ENCODE data around the gene RINL. TPM values are rescaled to one million over a fixed set of nuclear protein-coding genes. Genes with fewer than 3 reads are reported as not detected.

Gene RINL
- total and polyA plus RNA-seq, 2 of the 8 experiments (the other 6 are each of a cell fraction or from before 2014, with no cell fraction given), result 11.1 to 11.9 TPM

GRCh38 chr19:38869836-38870607 lies 8.1 kb downstream of the RINL start:
- Histone ChIP-seq H3K56ac (replicated peaks; ENCODE audit: insufficient read length, low read depth, low read length) (no peak overlapping the region), H2AFZ (ENCODE audit: low read length) (peak overlapping the region; percentile 79; the same call in 1 of the 2 replicates), H3K14ac (ENCODE audit: insufficient read length) (no peak overlapping the region), H4K91ac (replicated peaks; ENCODE audit: insufficient read length, low read length) (peak overlapping the region; percentile 45), H2BK5ac (ENCODE audit: low read depth, low read length) (no peak overlapping the region), H3K27me3 (replicated peaks in 1 of 4; ENCODE audit: control insufficient read depth in 3 of 4, extremely low read depth in 1 of 4, insufficient read depth in 3 of 4, low read length in 3 of 4) (peaks cover 0 to 11% (median 5%) of the 10 kb centered on the region in 4 experiments; a peak in 5 of 7 replicates), H2BK12ac (ENCODE audit: low read depth, low read length) (peak overlapping the region; percentile 60; the same call in 1 of the 2 replicates), H3K23ac (ENCODE audit: insufficient read length) (no peak overlapping the region), H2AK5ac (ENCODE audit: low read depth, low read length) (no peak overlapping the region), H3K23me2 (ENCODE audit: low read depth, low read length) (peaks cover 7% of the 10 kb centered on the region; the same call in 1 of the 2 replicates), H2BK20ac (ENCODE audit: low read length) (no peak overlapping the region), H2BK120ac (replicated peaks; ENCODE audit: low read depth, low read length) (no peak overlapping the region), H3K9ac (replicated peaks in 1 of 4; ENCODE audit: extremely low read depth in 1 of 4, low read depth in 3 of 4, low read length in 3 of 4) (no peak overlapping the region; a peak in 2 of 7 replicates), H3K79me2 (ENCODE audit: control insufficient read depth in 1 of 2, insufficient read depth in 2 of 2, low read length in 2 of 2) (no peaks in the 10 kb centered on the region), H3K27ac (ENCODE audit: low read depth, low read length) (no peak overlapping the region), H3K9me3 (ENCODE audit: insufficient read depth in 2 of 2, low read depth in 1 of 2, low read length in 1 of 2) (no peaks in the 10 kb centered on the region), H3K4me2 (ENCODE audit: insufficient read depth in 1 of 2, low read depth in 2 of 2, low read length in 2 of 2) (peak overlapping the region; percentile 74 to 79), H3K4me1 (replicated peaks in 1 of 4; ENCODE audit: control insufficient read depth in 3 of 4, insufficient read depth in 4 of 4, low read length in 3 of 4) (peaks cover 0 to 7% (median 4%) of the 10 kb centered on the region in 4 experiments; a peak in 5 of 7 replicates), H3K79me1 (ENCODE audit: low read depth, low read length) (no peaks in the 10 kb centered on the region), H3K4ac (replicated peaks; ENCODE audit: insufficient read length, low read depth, low read length) (peak overlapping the region; percentile 40), H3K18ac (ENCODE audit: extremely low read depth, low read length) (0 out of 2 replicates have a peak overlapping the region, but pooled peaks have one; percentile 65), H4K20me1 (replicated peaks in 1 of 2; ENCODE audit: control insufficient read depth in 1 of 2, insufficient read depth in 2 of 2, low read length in 2 of 2) (no peaks in the 10 kb centered on the region), H4K8ac (ENCODE audit: extremely low read depth, insufficient read depth, low read length) (peak overlapping the region; percentile 83), H2BK15ac (ENCODE audit: low read length) (peak overlapping the region; percentile 46; the same call in 1 of the 2 replicates), H4K5ac (ENCODE audit: insufficient read length, low read depth, low read length) (peak overlapping the region; percentile 55), H3K36me3 (ENCODE audit: control insufficient read depth in 2 of 4, insufficient read depth in 4 of 4, low read length in 3 of 4) (no peaks in the 10 kb centered on the region), H3K4me3 (ENCODE audit: extremely low read depth in 1 of 4, insufficient read depth in 2 of 4, low read depth in 3 of 4, low read length in 4 of 4) (peak overlapping the region; percentile 38 to 63 (median 55))
- POLR2A ChIA-PET (ENCODE audit: partially characterized antibody), result interaction anchor here (0.5 to 3.4 kb wide), 13 partner anchors 8 to 204 kb away, joined by 3 to 33 read pairs (median 4); partner anchors contain the start of genes CCER2, FBXO17, HNRNPL and MRPS12
- DNase-seq (ENCODE audit: low read depth in 1 of 2, low spot score in 2 of 2), result peak in 1 of 2 experiments; percentile 91
- no peak for FAIRE-seq
- WGBS, 2 experiments (ENCODE audit: extremely low coverage in 1 of 2, insufficient coverage in 1 of 2, insufficient read length in 1 of 2, insufficient replicate concordance in 2 of 2, low coverage in 1 of 2, low lambda C conversion rate in 2 of 2, missing lambda C conversion rate in 1 of 2), result 22% methylated on average over 61 of the region's 62 CpGs; no CpG with 5 or more reads in 1 of the 2 experiments
- CTCF ChIA-PET (ENCODE audit: partially characterized antibody), result interaction anchor here (0.5 to 3.3 kb wide), 12 partner anchors 10 to 153 kb away, joined by 3 to 32 read pairs (median 4); partner anchors contain the start of genes CAPN12 and NFKBIB
- peak in 1 of 2 experiments; percentile 66; a peak in 1 of 4 replicates for TF ChIP-seq SIN3A (conservative IDR thresholded peaks at IDR 0.05 in 1 of 2, IDR thresholded peaks at IDR 0.05 in 1 of 2; ENCODE audit: low read depth in 1 of 2, low read length in 2 of 2)
- TF ChIP-seq EP300 (IDR thresholded peaks at IDR 0.05; ENCODE audit: borderline replicate concordance in 1 of 2, low read depth in 2 of 2, low read length in 2 of 2), result peak in 1 of 2 experiments; percentile 66; a peak in 1 of 3 replicates
- TF ChIP-seq EZH2 (IDR thresholded peaks at IDR 0.05; ENCODE audit: low read depth, low read length, severe bottlenecking), result no peak
- TF ChIP-seq YY1 (IDR thresholded peaks at IDR 0.05; ENCODE audit: low read depth, low read length), result 0 out of 2 replicates have a peak, but pooled peaks have one; percentile 31
- TF ChIP-seq, protein P1, sequence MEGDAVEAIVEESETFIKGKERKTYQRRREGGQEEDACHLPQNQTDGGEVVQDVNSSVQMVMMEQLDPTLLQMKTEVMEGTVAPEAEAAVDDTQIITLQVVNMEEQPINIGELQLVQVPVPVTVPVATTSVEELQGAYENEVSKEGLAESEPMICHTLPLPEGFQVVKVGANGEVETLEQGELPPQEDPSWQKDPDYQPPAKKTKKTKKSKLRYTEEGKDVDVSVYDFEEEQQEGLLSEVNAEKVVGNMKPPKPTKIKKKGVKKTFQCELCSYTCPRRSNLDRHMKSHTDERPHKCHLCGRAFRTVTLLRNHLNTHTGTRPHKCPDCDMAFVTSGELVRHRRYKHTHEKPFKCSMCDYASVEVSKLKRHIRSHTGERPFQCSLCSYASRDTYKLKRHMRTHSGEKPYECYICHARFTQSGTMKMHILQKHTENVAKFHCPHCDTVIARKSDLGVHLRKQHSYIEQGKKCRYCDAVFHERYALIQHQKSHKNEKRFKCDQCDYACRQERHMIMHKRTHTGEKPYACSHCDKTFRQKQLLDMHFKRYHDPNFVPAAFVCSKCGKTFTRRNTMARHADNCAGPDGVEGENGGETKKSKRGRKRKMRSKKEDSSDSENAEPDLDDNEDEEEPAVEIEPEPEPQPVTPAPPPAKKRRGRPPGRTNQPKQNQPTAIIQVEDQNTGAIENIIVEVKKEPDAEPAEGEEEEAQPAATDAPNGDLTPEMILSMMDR (IDR thresholded peaks at IDR 0.05; ENCODE audit: control extremely low read depth in 1 of 3, insufficient read depth in 1 of 3, low read depth in 1 of 3, low read length in 3 of 3), result peak; percentile 63 to 80 (median 73)
- no peak for TF ChIP-seq ATF3 (IDR thresholded peaks at IDR 0.05; ENCODE audit: insufficient read depth, low read depth, low read length)

All from H1 (cell line).